HEK293T (cell line): Measurements from ENCODE around the gene LAMA3.

Source experiments
- ARNT ChIP-seq: fragments of 450-650 bp; IDR thresholded peaks from 2 replicates; pipeline ENCODE4 v1.6.1; 2017; ENCODE audit warnings: mild to moderate bottlenecking
- BHLHE40 ChIP-seq: fragments of 450-650 bp; IDR thresholded peaks from 2 replicates; pipeline ENCODE4 v1.6.1; 2016; ENCODE audit warnings: mild to moderate bottlenecking, moderate library complexity, borderline replicate concordance
- CTBP1 ChIP-seq: fragments of 450-650 bp; IDR thresholded peaks from 2 replicates; pipeline ENCODE4 v1.6.1; 2016; ENCODE audit warnings: borderline replicate concordance
- ELF4 ChIP-seq: fragments of 450-650 bp; IDR thresholded peaks from 2 replicates; pipeline ENCODE4 v1.6.1; 2017; ENCODE audit warnings: antibody characterized with exemption
- FOXM1 ChIP-seq: fragments of 450-650 bp; IDR thresholded peaks from 2 replicates; pipeline ENCODE4 v1.6.1; 2017; ENCODE audit warnings: mild to moderate bottlenecking, borderline replicate concordance
- HDGF ChIP-seq: fragments of 450-650 bp; IDR thresholded peaks from 2 replicates; pipeline ENCODE4 v1.6.1; 2017; ENCODE audit warnings: antibody characterized with exemption, borderline replicate concordance
- PKNOX1 ChIP-seq: fragments of 450-650 bp; IDR thresholded peaks from 2 replicates; pipeline ENCODE4 v1.6.1; 2016
- SP1 ChIP-seq: fragments of 450-650 bp; IDR thresholded peaks from 2 replicates; pipeline ENCODE4 v1.6.1; 2017
- SUZ12 ChIP-seq: fragments of 450-650 bp; IDR thresholded peaks from 2 replicates; pipeline ENCODE4 v1.6.1; 2016; ENCODE audit warnings: mild to moderate bottlenecking
- ZNF384 ChIP-seq: fragments of 450-650 bp; IDR thresholded peaks from 2 replicates; pipeline ENCODE4 v1.6.1; 2016

DNA sequence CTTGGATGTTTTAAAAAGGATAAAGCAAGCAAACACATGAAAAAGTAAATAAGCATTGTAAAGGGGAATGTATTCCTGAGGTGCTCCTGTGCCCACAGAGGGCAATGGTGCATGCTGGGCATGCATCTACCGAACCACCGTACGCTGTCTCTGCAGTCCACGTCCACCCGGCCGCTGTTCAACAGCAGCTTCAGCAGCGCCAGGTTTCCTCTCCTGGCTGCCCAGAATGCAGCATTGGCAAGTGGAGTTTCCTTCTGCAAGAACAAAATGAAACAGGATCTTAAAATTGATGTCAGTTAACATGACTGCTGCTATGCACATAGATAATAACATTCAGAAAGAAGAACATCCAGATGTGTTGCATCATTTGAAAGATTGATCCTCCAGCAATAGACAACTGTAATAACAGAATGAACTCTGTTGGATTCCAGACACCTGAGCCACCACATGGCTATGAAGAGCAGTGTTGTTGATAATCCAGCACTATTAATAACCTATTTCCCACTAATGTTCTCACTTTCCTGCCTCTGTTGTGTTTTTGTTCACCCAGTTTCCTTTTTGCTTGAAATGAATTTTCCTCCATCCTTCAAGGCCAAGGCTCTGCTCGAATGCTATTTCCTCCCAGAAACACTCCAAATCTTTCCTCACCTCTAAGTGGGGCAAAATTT, 40.2 kb upstream of the LAMA3 start:
- no peak for TF ChIP-seq ZNF384
- TF ChIP-seq ELF4 = no peak
- TF ChIP-seq SUZ12 = no peak
- no peak for TF ChIP-seq HDGF
- TF ChIP-seq PKNOX1 = no peak
- TF ChIP-seq ARNT = no peak
- no peak for TF ChIP-seq FOXM1
- TF ChIP-seq SP1 = no peak
- no peak for TF ChIP-seq BHLHE40
- no peak for TF ChIP-seq CTBP1
